SK-N-SH (cell line): ENCODE measurements around the gene MCC. TPM values are rescaled to one million over a fixed set of nuclear protein-coding genes. Genes with fewer than 3 reads are reported as not detected.

Experiments used
- CTCF ChIA-PET: fragments of 300-600, 350-600 bp; formaldehyde crosslinking; extraction: SDS; loops from one replicate; lab custom pipeline; 2021; lab: Yijun Ruan, JAX
- POLR2A ChIA-PET: fragments of 350-600 bp; sonication (Branson Sonifier 250); formaldehyde crosslinking; extraction: SDS; loops from one replicate; lab custom pipeline; 2020; ENCODE audit warnings: antibody characterized with exemption, inconsistent platforms; lab: Yijun Ruan, JAX
- DNase-seq: peaks from one replicate; pipeline ENCODE4 v3.0.0; 2012
- H2AFZ ChIP-seq: fragments of 200-600 bp; sonication (generic); 2 replicates; pipeline ENCODE4 v1.8.1; 2016; ENCODE audit warnings: antibody characterized with exemption, mild to moderate bottlenecking, low read depth
- H3F3A ChIP-seq: fragments of 200-600 bp; sonication (generic); replicated peaks from 2 replicates; pipeline ENCODE3; 2016; ENCODE audit warnings: antibody characterized with exemption, mild to moderate bottlenecking; ENCODE audit not compliant: insufficient read depth
- H3K27ac ChIP-seq, 2 experiments: fragments of 200-500 bp in 1 of 2; fragments of 200-600 bp in 1 of 2; sonication (Bioruptor generic) in 1 of 2; sonication (generic), shearing (Covaris generic) in 1 of 2; 2 replicates each; pipeline versions ENCODE4 v1.5.1 to v1.6.1; 2014 to 2016; ENCODE audit warnings: low read depth in 2 of 2, inconsistent platforms in 1 of 2, low read length in 1 of 2, mild to moderate bottlenecking in 1 of 2, mixed read lengths in 1 of 2
- H3K27me3 ChIP-seq: fragments of 200-600 bp; sonication (generic), shearing (Covaris generic); 2 replicates; pipeline ENCODE4 v1.6.1; 2016; ENCODE audit warnings: mixed run types; ENCODE audit not compliant: insufficient read depth
- H3K36me3 ChIP-seq, 2 experiments: fragments of 200-500 bp in 1 of 2; fragments of 200-600 bp in 1 of 2; sonication (Bioruptor generic) in 1 of 2; sonication (generic) in 1 of 2; replicated peaks in 1 of 2; 2 replicates each; pipeline versions ENCODE3 to v1.5.1; 2014 to 2016; ENCODE audit warnings: low read length in 1 of 2, mild to moderate bottlenecking in 1 of 2; ENCODE audit not compliant: insufficient read depth in 2 of 2, control insufficient read depth in 1 of 2
- H3K4me1 ChIP-seq, 2 experiments: fragments of 200-500 bp in 1 of 2; fragments of 200-600 bp in 1 of 2; sonication (Bioruptor generic) in 1 of 2; sonication (generic), shearing (Covaris generic) in 1 of 2; 2 replicates each; pipeline versions ENCODE4 v1.5.1 to v1.6.1; 2014 to 2016; ENCODE audit warnings: low read depth in 1 of 2, low read length in 1 of 2, mixed run types in 1 of 2; ENCODE audit not compliant: insufficient read depth in 2 of 2, control insufficient read depth in 1 of 2
- H3K4me2 ChIP-seq: fragments of 200-600 bp; sonication (generic), shearing (Covaris generic); 2 replicates; pipeline ENCODE4 v1.6.1; 2017; ENCODE audit warnings: mixed run types
- H3K4me3 ChIP-seq, 2 experiments: fragments of 200-500 bp in 1 of 2; fragments of 200-600 bp in 1 of 2; sonication (Bioruptor generic) in 1 of 2; sonication (generic), shearing (Covaris generic) in 1 of 2; 2 replicates each; pipeline versions ENCODE4 v1.5.1 to v1.8.1; 2014 to 2016; ENCODE audit warnings: low read depth in 2 of 2, inconsistent platforms in 1 of 2, low read length in 1 of 2, mild to moderate bottlenecking in 1 of 2, mixed read lengths in 1 of 2, moderate library complexity in 1 of 2
- H3K79me2 ChIP-seq: fragments of 200-600 bp; sonication (generic); 2 replicates; pipeline ENCODE4 v1.8.1; 2017; ENCODE audit warnings: mild to moderate bottlenecking; ENCODE audit not compliant: insufficient read depth
- H3K9ac ChIP-seq: fragments of 200-600 bp; sonication (generic); 2 replicates; pipeline ENCODE4 v1.6.1; 2017; ENCODE audit warnings: mixed run types
- H3K9me2 ChIP-seq: fragments of 200-600 bp; sonication (generic); 2 replicates; pipeline ENCODE4 v1.6.1; 2017; ENCODE audit warnings: mixed run types
- H3K9me3 ChIP-seq: fragments of 200-600 bp; sonication (generic); 2 replicates; pipeline ENCODE4 v1.6.1; 2017; ENCODE audit warnings: mixed run types, mild to moderate bottlenecking, moderate library complexity
- H4K20me1 ChIP-seq: fragments of 200-600 bp; sonication (generic); 2 replicates; pipeline ENCODE4 v1.6.1; 2017; ENCODE audit warnings: mild to moderate bottlenecking, mixed run types; ENCODE audit not compliant: insufficient read depth
- CHD2 ChIP-seq: fragments of 150-350 bp; IDR thresholded peaks from 2 replicates; pipeline ENCODE4 v1.6.1; 2018; ENCODE audit warnings: low read length; ENCODE audit not compliant: partially characterized antibody
- ELF1 ChIP-seq: IDR thresholded peaks from 2 replicates; pipeline ENCODE4 v1.4.0; 2012
- EP300 ChIP-seq, 2 experiments: IDR thresholded peaks; 2 replicates each; pipeline versions ENCODE4 v1.4.0 to v1.6.1; 2012; ENCODE audit warnings: borderline replicate concordance in 1 of 2, low read depth in 1 of 2, low read length in 1 of 2
- FOXJ3 ChIP-seq: sonication (generic); formaldehyde crosslinking; IDR thresholded peaks from 2 replicates; pipeline ENCODE4 v1.5.1; 2020; ENCODE audit warnings: mild to moderate bottlenecking, missing genetic modification reagents
- GABPA ChIP-seq: IDR thresholded peaks from 2 replicates; pipeline ENCODE4 v1.4.0; 2012; ENCODE audit warnings: low read depth, mild to moderate bottlenecking
- MAX ChIP-seq: IDR thresholded peaks from 2 replicates; pipeline ENCODE4 v1.4.0; 2012; ENCODE audit warnings: low read depth
- NFIC ChIP-seq: IDR thresholded peaks from 2 replicates; pipeline ENCODE4 v1.4.0; 2012; ENCODE audit warnings: borderline replicate concordance
- PBX3 ChIP-seq: IDR thresholded peaks from 2 replicates; pipeline ENCODE4; 2012
- POLR2AphosphoS5 ChIP-seq: IDR thresholded peaks from 2 replicates; pipeline ENCODE4 v1.6.1; 2012; ENCODE audit warnings: low read depth, low read length
- REST ChIP-seq: IDR thresholded peaks from 2 replicates; pipeline ENCODE4 v1.6.1; 2012; ENCODE audit warnings: mild to moderate bottlenecking, low read depth, low read length, moderate library complexity
- RXRA ChIP-seq: IDR thresholded peaks from 2 replicates; pipeline ENCODE4 v1.4.0; 2012; ENCODE audit warnings: low read depth, mild to moderate bottlenecking, borderline replicate concordance
- SIN3A ChIP-seq: IDR thresholded peaks from 2 replicates; pipeline ENCODE4 v1.6.1; 2012; ENCODE audit warnings: low read depth, mild to moderate bottlenecking, low read length, moderate library complexity, borderline replicate concordance
- TAF1 ChIP-seq: IDR thresholded peaks from 2 replicates; pipeline ENCODE4 v1.6.1; 2012; ENCODE audit warnings: low read depth, mild to moderate bottlenecking, low read length, moderate library complexity, borderline replicate concordance
- TCF12 ChIP-seq: IDR thresholded peaks from 2 replicates; pipeline ENCODE4 v1.4.0; 2012
- TEAD4 ChIP-seq: IDR thresholded peaks from 2 replicates; pipeline ENCODE4 v1.4.0; 2012; ENCODE audit warnings: mild to moderate bottlenecking, borderline replicate concordance; ENCODE audit not compliant: insufficient read depth
- USF1 ChIP-seq: IDR thresholded peaks from 2 replicates; pipeline ENCODE4 v1.4.0; 2012; ENCODE audit warnings: low read depth, borderline replicate concordance
- YY1 ChIP-seq: IDR thresholded peaks from 2 replicates; pipeline ENCODE4 v1.4.0; 2012; ENCODE audit warnings: low read depth, mild to moderate bottlenecking
- WGBS: methylation state at CpG from one replicate; pipeline ENCODE4 v1.1.6; 2017; ENCODE audit warnings: low lambda C conversion rate; 5-methylcytosine and 5-hydroxymethylcytosine counted together
- polyA plus RNA-seq, 3 experiments: library from polyadenylated mRNA; depleted of rRNA; stranded (reverse); fragments of >200 nt; gene quantifications; 2 replicates each; pipeline ENCODE4 v1.2.3, GENCODE V29; 2012

The MCC gene
- polyA plus RNA-seq, 1 of the 3 experiments (the other 2 are of a cell fraction): 3.6 TPM

- ChIA-PET POLR2A (no interaction called here), CTCF (interaction anchor here (1.1 to 4.7 kb wide), 2 partner anchors 16 to 531 kb away, joined by 3 to 29 read pairs; no protein-coding TSS in a partner anchor)
- peak overlapping the region; percentile 82 for H3K4me2 ChIP-seq
- no peak overlapping the region for H2AFZ ChIP-seq
- no peaks in the 10 kb centered on the region for H3K27me3 ChIP-seq
- H3F3A ChIP-seq: no peaks in the 10 kb centered on the region
- no peaks in the 10 kb centered on the region for H3K9me2 ChIP-seq
- H3K4me3 ChIP-seq: no peak overlapping the region; a peak in 1 of 4 replicates
- no peak for DNase-seq
- H3K9me3 ChIP-seq: no peaks in the 10 kb centered on the region
- H3K79me2 ChIP-seq: peaks cover 80% of the 10 kb centered on the region
- H3K27ac ChIP-seq: no peak overlapping the region
- H3K9ac ChIP-seq: peak overlapping the region; percentile 91; the same call in 1 of the 2 replicates
- peaks cover 20 to 30% of the 10 kb centered on the region in 2 experiments for H3K36me3 ChIP-seq
- peaks cover 18 to 22% of the 10 kb centered on the region in 2 experiments; a peak in 3 of 4 replicates for H3K4me1 ChIP-seq
- TF ChIP-seq TCF12: no peak
- TF ChIP-seq, all 33 proteins: peak for 0
- H4K20me1 ChIP-seq: peaks cover 50% of the 10 kb centered on the region
- 96% methylated on average over 3 of the region's 3 CpGs for WGBS
Measured at GRCh38 chr5:112979723-112980122, 508.5 kb downstream of the MCC start.

GRCh38 chr5:112978836-112979235 lies 509.4 kb downstream of the MCC start:
- Histone ChIP-seq H3K4me1 (peaks cover 18 to 22% of the 10 kb centered on the region in 2 experiments; a peak in 3 of 4 replicates), H3K9me3 (no peaks in the 10 kb centered on the region), H4K20me1 (peaks cover 45% of the 10 kb centered on the region), H3K27ac (no peak overlapping the region), H3K9ac (peak overlapping the region; percentile 91; the same call in 1 of the 2 replicates), H3K9me2 (no peaks in the 10 kb centered on the region), H3F3A (no peaks in the 10 kb centered on the region), H3K79me2 (peaks cover 72% of the 10 kb centered on the region), H2AFZ (no peak overlapping the region), H3K36me3 (peaks cover 16 to 26% of the 10 kb centered on the region in 2 experiments), H3K27me3 (no peaks in the 10 kb centered on the region), H3K4me2 (peak overlapping the region; percentile 82), H3K4me3 (peak overlapping the region; percentile 80 to 92; a peak in 3 of 4 replicates)
- DNase-seq: no peak
- ChIA-PET POLR2A (no interaction called here), CTCF (interaction anchor here (0.6 to 4.7 kb wide), 4 partner anchors 15 to 547 kb away, joined by 3 to 29 read pairs (median 3); no protein-coding TSS in a partner anchor)
- TF ChIP-seq ELF1: no peak
- TF ChIP-seq NFIC: no peak
- TF ChIP-seq GABPA: no peak
- TF ChIP-seq POLR2AphosphoS5: no peak
- no peak for TF ChIP-seq MAX
- TF ChIP-seq FOXJ3 (CRISPR knock-in tag): no peak
- no peak for TF ChIP-seq TAF1
- no peak for TF ChIP-seq USF1
- no peak for TF ChIP-seq RXRA
- no peak for TF ChIP-seq SIN3A
- no peak for TF ChIP-seq PBX3
- TF ChIP-seq TCF12: no peak
- TF ChIP-seq TEAD4: no peak
- TF ChIP-seq EP300 (IDR thresholded peaks at IDR 0.05; ENCODE audit: borderline replicate concordance in 1 of 2, low read depth in 1 of 2, low read length in 1 of 2): no peak
- TF ChIP-seq YY1: no peak
- no peak for TF ChIP-seq CHD2
- TF ChIP-seq REST: no peak
- WGBS: 6% methylated on average over 2 of the region's 2 CpGs
